Measurements from ENCODE around the gene LDLRAD3.

LDLRAD3 gene

DNA sequence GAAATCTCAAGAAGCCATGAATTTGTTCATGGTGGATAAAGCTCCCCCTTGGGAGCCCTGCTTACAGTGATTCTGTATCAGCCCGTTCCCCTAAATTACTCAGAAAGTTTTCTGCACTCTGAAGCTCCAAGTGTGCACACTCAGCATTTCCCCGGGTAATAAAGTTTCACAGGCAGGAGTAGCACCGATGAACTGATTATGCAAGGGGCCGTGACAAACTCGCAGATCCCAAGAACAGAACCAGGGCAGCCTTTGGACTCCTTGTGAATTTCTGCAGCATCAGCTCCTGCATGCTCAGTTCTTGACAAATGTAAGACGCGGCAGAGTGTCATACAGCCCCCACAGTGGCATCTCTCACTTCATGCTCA, 271.8 kb downstream of the LDLRAD3 start:
- Histone ChIP-seq H3K36me3 (no peaks in the 10 kb centered on the region; the same call in 1 of the 2 replicates), H3K27ac (no peak overlapping the region), H3K9me3 (ENCODE audit: severe bottlenecking) (no peaks in the 10 kb centered on the region), H3K4me3 (ENCODE audit: low read depth, low read length) (no peak overlapping the region), H3K27me3 (ENCODE audit: insufficient read depth, low read depth, severe bottlenecking) (no peaks in the 10 kb centered on the region)
- TF ChIP-seq, protein P1, sequence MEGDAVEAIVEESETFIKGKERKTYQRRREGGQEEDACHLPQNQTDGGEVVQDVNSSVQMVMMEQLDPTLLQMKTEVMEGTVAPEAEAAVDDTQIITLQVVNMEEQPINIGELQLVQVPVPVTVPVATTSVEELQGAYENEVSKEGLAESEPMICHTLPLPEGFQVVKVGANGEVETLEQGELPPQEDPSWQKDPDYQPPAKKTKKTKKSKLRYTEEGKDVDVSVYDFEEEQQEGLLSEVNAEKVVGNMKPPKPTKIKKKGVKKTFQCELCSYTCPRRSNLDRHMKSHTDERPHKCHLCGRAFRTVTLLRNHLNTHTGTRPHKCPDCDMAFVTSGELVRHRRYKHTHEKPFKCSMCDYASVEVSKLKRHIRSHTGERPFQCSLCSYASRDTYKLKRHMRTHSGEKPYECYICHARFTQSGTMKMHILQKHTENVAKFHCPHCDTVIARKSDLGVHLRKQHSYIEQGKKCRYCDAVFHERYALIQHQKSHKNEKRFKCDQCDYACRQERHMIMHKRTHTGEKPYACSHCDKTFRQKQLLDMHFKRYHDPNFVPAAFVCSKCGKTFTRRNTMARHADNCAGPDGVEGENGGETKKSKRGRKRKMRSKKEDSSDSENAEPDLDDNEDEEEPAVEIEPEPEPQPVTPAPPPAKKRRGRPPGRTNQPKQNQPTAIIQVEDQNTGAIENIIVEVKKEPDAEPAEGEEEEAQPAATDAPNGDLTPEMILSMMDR (IDR thresholded peaks at IDR 0.05; ENCODE audit: low read depth, low read length), result no peak
- DNase-seq, result no peak

DNA sequence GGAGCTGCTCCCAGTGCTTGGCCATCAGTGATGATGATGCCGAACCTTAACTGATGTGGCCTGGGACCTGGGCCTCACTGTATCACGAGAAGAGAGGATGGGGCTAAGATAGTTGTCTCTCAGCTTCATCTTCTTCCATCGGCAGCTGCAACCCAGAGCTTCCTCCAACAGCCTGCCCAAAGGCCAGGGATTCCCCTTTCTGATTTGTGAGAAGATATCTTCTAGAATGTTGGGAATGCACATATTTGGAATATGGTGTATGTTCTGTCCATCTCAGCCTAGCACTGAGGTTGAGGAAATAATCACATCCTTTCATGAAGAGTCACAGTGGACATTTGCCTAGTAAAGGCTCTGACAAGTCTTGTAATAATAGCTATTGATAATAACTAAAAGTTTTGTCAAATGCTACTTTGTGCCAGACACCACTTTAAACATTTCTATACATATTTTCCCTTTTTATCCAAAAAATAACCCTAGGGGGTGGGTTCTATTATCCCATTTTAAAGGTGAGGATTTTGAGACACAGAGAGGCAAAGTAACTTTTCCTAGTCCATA, 272.3 kb downstream of the LDLRAD3 start:
- TF ChIP-seq, protein P1 (IDR thresholded peaks at IDR 0.05; ENCODE audit: low read depth, low read length), result no peak
- no peak overlapping the region for H3K27ac ChIP-seq
- H3K9me3 ChIP-seq (ENCODE audit: severe bottlenecking), result no peaks in the 10 kb centered on the region
- DNase-seq, result no peak
- no peaks in the 10 kb centered on the region; the same call in 1 of the 2 replicates for H3K36me3 ChIP-seq
- H3K27me3 ChIP-seq (ENCODE audit: insufficient read depth, low read depth, severe bottlenecking), result no peaks in the 10 kb centered on the region
- no peak overlapping the region for H3K4me3 ChIP-seq (ENCODE audit: low read depth, low read length)

DNA sequence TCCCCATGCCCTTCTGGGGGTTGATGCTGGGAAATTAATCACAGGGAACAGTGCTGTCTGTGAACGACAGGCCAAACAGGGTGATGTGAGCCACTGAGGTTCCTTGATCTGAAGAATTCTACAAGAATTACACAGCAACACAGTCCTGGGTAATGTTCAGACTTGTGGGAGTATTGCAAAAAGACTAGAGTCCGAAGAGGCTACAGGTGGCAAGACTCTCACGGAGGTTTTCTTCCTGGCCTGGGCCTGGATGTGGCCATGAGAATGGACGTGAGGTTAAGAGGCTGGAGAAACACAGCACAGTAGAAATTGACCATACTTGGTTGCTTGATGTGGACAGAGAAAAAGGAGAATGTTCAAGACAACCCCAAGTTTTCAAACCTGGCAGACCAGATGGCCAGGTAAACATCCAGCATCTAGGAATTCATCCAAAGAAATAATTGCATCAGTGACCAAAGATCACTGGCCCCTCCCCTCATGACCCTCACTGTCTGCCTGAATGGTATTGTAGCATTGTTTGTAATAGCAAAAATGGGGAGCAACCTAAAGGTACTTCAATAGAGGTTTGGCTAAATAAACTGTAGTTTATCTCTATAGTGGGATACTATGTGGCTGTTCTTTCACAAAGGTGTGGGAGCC, 274.5 kb downstream of the LDLRAD3 start:
- Histone ChIP-seq H3K36me3 (no peaks in the 10 kb centered on the region; the same call in 1 of the 2 replicates), H3K27me3 (ENCODE audit: insufficient read depth, low read depth, severe bottlenecking) (no peaks in the 10 kb centered on the region), H3K4me3 (ENCODE audit: low read depth, low read length) (no peak overlapping the region), H3K9me3 (ENCODE audit: severe bottlenecking) (no peaks in the 10 kb centered on the region), H3K27ac (no peak overlapping the region)
- no peak for DNase-seq
- TF ChIP-seq, protein P1 (IDR thresholded peaks at IDR 0.05; ENCODE audit: low read depth, low read length), result no peak

DNA sequence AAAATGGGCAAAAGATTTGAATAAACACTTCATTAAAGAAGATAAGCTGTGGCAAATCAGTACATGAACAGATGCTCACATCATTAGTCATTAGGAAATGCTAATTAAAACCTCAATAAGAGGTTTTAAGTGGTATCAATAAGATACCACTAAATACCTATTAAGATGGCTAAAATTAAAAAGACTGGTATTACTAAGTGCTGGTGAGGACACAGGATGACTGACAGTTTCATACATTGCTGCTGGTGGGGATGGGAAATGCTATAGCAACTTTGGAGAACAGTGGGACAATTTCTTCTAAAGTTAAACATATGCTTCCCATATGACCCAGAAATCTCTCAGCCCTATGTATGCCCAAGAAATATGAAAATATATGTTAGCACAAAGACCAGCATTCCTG, 276.1 kb downstream of the LDLRAD3 start:
- Histone ChIP-seq H3K27ac (no peak overlapping the region), H3K4me3 (ENCODE audit: low read depth, low read length) (no peak overlapping the region), H3K27me3 (ENCODE audit: insufficient read depth, low read depth, severe bottlenecking) (no peaks in the 10 kb centered on the region), H3K36me3 (no peaks in the 10 kb centered on the region; the same call in 1 of the 2 replicates), H3K9me3 (ENCODE audit: severe bottlenecking) (no peaks in the 10 kb centered on the region)
- DNase-seq, result no peak
- TF ChIP-seq, protein P1 (IDR thresholded peaks at IDR 0.05; ENCODE audit: low read depth, low read length), result no peak

GRCh38 chr11:36222831-36223635, 279.2 kb downstream of the LDLRAD3 start:
- no peak overlapping the region for H3K27ac ChIP-seq
- DNase-seq, result no peak
- peaks cover 16% of the 10 kb centered on the region for H3K36me3 ChIP-seq
- H3K4me3 ChIP-seq (ENCODE audit: low read depth, low read length), result no peak overlapping the region
- H3K9me3 ChIP-seq (ENCODE audit: severe bottlenecking), result no peaks in the 10 kb centered on the region
- TF ChIP-seq, protein P1 (IDR thresholded peaks at IDR 0.05; ENCODE audit: low read depth, low read length), result no peak
- no peaks in the 10 kb centered on the region for H3K27me3 ChIP-seq (ENCODE audit: insufficient read depth, low read depth, severe bottlenecking)

Measured in WERI-Rb-1 (cell line).